ENCODE results near the gene CTR9.
A peak's percentile ranks its signal among the peaks of the same experiment; 100 is the strongest.

The CTR9 gene

DNA sequence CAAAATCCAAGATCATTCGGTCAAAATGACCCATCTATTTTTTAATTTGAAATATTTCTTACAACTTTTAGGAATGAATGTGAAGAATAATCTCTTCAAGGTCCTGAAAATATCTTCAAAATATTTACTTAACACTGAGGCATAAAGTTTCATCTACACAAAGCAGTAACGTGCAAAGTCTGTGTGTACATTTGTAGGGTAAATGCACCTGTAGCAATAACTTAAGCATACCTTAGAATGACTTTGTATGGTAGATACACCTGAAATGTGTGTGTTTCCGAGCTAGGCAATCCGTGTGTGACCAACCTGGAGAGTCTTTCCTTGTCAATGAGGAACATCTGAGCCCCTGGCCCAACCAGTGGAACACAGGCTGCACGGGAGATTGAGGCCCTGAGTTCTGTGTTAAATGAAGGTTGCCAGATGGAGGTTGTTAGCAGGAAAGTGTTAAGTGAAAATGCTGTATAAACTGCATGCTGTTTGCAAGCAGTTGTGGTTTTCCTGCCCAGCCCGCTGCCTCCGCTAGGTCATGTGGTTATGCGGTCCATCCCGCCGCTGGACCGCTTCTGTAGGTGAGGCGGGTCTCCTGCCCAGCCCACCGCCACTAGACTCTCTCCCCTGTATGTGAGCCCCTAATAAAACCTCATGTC is 7.6 kb upstream of the CTR9 start:
- DNase-seq, result no peak

DNA sequence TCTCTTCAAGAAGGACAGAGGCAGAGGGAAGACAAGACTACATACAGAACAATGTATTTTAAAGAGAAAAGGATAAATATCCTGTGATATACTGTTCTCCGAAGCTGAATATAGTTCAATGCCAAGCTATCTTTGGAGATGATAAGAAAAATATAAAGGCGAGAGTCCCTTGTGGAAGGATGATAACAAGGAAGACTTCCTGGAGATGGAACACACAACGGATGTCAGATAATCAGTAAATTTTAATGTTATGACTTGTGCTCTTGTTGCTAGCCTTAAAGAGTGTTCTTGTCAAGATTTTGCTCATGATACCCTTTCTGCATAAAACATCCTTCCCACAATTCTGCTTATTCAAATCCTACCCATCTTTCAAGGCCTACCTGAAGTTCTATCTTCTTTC is 6.8 kb upstream of the CTR9 start:
- no peak for DNase-seq

GRCh38 chr11:10746871-10747270 is 4.2 kb upstream of the CTR9 start:
- DNase-seq, result no peak

GRCh38 chr11:10747733-10748132 is 3.3 kb upstream of the CTR9 start:
- no peak for DNase-seq

- DNase-seq, result no peak
Observed at GRCh38 chr11:10749476-10749875, 1.6 kb upstream of the CTR9 start.

DNA sequence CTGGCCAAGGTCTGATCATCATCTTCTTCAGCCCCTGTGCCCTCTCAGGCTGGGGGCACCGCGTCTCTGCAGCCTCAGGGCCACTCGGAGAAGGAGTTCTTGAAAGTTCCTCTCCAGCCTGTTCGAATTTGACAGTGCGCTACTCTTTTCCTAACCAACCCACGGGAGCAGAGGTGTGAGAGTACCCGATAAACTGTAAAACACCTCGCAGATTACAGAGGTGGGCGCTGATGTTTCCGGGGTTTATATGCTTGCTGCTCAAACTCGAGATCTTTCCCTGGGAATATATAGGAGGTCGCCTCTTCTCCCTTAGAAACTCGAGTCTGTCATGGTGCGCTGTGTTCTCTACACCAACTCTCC is 515 bp downstream of the CTR9 start:
- DNase-seq, result no peak

- no peak for DNase-seq
Observed at GRCh38 chr11:10752061-10752460, 1.0 kb downstream of the CTR9 start.

- DNase-seq, result no peak
Observed at GRCh38 chr11:10752486-10752885, 1.4 kb downstream of the CTR9 start.

- no peak for DNase-seq
Observed at GRCh38 chr11:10758957-10759356, 7.9 kb downstream of the CTR9 start.

DNA sequence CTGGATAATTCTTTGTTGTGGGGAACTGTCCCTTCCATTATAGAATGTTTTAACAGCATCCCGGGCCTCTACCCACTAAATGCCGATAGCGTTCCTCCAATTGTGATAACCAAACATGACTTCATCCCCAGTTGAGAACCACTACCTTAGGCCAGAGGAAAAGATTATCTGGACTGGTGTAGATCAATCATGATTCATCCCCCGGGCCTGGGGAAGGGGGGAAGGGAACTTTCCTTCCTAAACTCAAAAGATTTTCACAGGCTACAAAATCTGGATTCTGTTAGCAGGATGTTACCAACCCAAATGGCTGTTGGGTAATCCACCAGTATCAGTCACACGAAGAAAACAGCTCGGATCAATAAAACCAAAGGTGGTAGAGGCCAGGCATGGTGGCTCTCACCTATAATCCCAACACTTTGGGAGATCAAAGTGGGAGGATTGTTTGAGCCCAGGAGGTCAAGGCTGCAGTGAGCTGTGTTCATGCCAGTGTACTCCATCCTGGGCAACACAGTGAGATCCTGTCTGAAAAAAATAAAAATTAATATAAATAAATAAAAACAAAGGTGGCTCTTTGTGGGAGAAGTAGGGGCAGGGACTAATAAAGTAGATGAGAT is 10.1 kb downstream of the CTR9 start:
- DNase-seq, result no peak

GRCh38 chr11:10762185-10762584 is 11.1 kb downstream of the CTR9 start:
- DNase-seq, result no peak

- no peak for DNase-seq
Observed at GRCh38 chr11:10762913-10763421, 11.9 kb downstream of the CTR9 start.

- no peak for DNase-seq
Observed at GRCh38 chr11:10763766-10764165, 12.7 kb downstream of the CTR9 start.

DNA sequence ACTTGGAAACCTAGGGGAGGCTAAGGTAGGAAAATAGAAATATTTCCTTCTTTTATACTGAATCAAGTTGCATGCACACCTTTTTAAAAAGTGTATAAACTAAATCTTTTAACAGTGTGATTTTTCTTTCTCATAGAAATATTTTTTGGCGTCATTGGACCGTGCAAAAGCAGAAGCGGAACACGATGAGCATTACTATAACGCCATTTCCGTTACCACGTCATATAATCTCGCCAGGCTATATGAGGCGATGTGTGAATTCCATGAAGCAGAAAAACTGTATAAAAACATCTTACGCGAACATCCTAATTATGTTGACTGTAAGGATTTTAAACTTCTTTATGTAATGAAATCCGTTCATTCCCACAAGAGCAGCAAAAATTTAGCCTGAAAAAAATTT is 13.4 kb downstream of the CTR9 start:
- no peak for DNase-seq

- peak; percentile 59 for DNase-seq
Observed at GRCh38 chr11:10770626-10771254, 19.7 kb downstream of the CTR9 start.

DNA sequence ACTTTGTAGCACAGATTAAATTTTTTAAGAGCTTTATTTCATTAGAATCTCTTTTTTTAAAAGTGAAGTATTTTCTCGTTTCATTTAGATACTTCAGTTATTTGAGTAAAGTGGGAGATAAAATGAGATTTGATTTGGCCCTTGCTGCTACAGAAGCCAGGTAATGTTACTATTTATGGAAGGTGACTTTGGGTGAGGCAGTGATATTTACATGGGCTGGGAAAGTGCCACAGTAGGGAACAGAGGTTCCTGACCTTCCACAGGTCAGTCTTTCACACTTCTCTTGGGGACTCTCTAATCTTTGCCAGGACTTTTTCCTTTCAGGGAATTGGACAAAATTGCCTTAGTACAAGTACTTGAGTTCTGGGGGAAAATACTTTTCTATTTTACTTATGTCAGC is 20.4 kb downstream of the CTR9 start:
- no peak for DNase-seq

GRCh38 chr11:10774811-10775210 is 23.8 kb downstream of the CTR9 start:
- no peak for DNase-seq

DNA sequence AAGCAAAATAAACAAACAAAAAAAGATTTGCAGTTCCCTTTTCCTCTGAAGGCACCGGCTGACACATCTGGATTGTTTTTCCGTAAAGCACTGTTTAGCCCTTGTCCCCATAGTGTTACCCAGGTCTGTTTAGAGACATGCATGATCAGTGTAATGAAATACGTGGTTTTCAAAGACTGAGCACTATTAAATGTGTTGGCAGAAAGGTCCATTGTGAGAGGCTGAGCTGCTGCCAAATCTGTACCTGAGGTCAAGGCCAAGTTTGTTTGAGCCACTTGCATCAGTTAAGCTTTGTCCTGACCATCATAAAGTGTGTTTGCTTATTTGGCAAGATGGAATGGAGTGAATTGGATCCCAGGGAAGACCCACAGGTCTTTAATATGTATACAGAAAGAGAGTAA is 26.3 kb downstream of the CTR9 start:
- DNase-seq, result no peak

GRCh38 chr11:10777806-10778205 is 26.8 kb downstream of the CTR9 start:
- no peak for DNase-seq

- peak; percentile 82 for DNase-seq
Observed at GRCh38 chr11:10778217-10778970, 27.3 kb downstream of the CTR9 start.

DNA sequence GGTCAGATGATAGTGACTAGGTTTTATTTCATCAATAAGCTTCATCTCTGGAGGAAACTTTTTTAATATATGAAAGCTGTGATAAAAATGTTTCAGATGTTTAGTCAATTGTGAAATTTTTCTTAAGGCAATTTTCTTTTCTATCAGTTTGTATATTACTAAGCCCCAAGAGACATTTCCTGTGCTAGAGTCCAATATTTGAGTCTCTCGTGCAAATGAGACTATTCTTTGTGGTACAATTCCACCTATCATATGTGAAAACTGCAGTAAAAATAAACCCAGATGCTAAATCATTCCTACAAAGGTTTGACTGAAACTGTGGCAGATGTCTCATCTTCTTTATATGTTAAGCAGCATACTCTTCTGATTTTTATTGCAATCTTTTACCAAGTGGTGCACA is 28.0 kb downstream of the CTR9 start:
- DNase-seq, result no peak

DNA sequence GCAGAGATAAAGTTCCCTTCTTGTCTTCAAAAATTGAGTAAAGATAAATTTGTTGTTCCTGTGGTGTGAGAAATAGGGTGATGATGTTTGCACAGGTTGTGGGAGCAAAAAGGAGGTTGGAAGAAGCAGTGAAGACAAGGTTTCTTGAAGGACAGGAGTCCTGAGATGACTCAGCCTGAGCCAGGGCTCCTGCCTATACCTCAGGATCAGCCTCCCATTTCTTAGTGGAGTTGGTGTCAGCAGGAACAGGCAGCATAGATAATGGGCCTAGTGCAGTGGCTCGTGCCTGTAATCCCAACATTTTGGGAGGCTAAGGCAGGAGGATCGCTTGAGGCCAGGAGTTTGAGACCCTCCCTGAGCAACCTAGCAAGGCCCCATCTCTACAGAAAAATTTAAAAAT is 29.0 kb downstream of the CTR9 start:
- no peak for DNase-seq

GRCh38 chr11:10784232-10785145 is 33.4 kb downstream of the CTR9 start:
- no peak for DNase-seq

All from HCEC 1CT (cell line).